NCI-H146 (cell line): Measurements from ENCODE around the gene OTOG.

Experiments used
- DNase-seq: peaks from one replicate; lab custom pipeline; 2025; lab: John Stamatoyannopoulos, UW

Gene OTOG

GRCh38 chr11:17560281-17561110 lies 13.4 kb downstream of the OTOG start:
- no peak for DNase-seq

- no peak for DNase-seq
Measured at GRCh38 chr11:17561111-17561415, 14.0 kb downstream of the OTOG start.

- DNase-seq, result no peak
Measured at GRCh38 chr11:17561526-17561925, 14.5 kb downstream of the OTOG start.

GRCh38 chr11:17563231-17563646 lies 16.2 kb downstream of the OTOG start:
- no peak for DNase-seq

GRCh38 chr11:17563961-17564686 lies 17.1 kb downstream of the OTOG start:
- DNase-seq, result no peak

- no peak for DNase-seq
Measured at GRCh38 chr11:17564687-17565042, 17.6 kb downstream of the OTOG start.

- DNase-seq, result no peak
Measured at GRCh38 chr11:17568944-17569343, 21.9 kb downstream of the OTOG start.

- DNase-seq, result no peak
Measured at GRCh38 chr11:17570034-17570433, 23.0 kb downstream of the OTOG start.

- no peak for DNase-seq
Measured at GRCh38 chr11:17571431-17572358, 24.6 kb downstream of the OTOG start.

GRCh38 chr11:17572359-17572690 lies 25.3 kb downstream of the OTOG start:
- no peak for DNase-seq

- no peak for DNase-seq
Measured at GRCh38 chr11:17572791-17573460, 25.9 kb downstream of the OTOG start.

- no peak for DNase-seq
Measured at GRCh38 chr11:17573526-17573925, 26.5 kb downstream of the OTOG start.

GRCh38 chr11:17574141-17575091 lies 27.4 kb downstream of the OTOG start:
- DNase-seq, result no peak

- no peak for DNase-seq
Measured at GRCh38 chr11:17575431-17576425, 28.7 kb downstream of the OTOG start.

GRCh38 chr11:17578296-17578695 lies 31.2 kb downstream of the OTOG start:
- no peak for DNase-seq

- DNase-seq, result no peak
Measured at GRCh38 chr11:17578958-17579357, 31.9 kb downstream of the OTOG start.

- no peak for DNase-seq
Measured at GRCh38 chr11:17579451-17579850, 32.4 kb downstream of the OTOG start.

GRCh38 chr11:17580271-17580670 lies 33.2 kb downstream of the OTOG start:
- DNase-seq, result no peak

GRCh38 chr11:17581036-17581731 lies 34.1 kb downstream of the OTOG start:
- no peak for DNase-seq
